Measurements from ENCODE around the gene ZFYVE21.

ZFYVE21 gene

GRCh38 chr14:103737432-103738045, 21.9 kb downstream of the ZFYVE21 start:
- no peak for DNase-seq (ENCODE audit: low read depth)

GRCh38 chr14:103738166-103738565, 22.6 kb downstream of the ZFYVE21 start:
- DNase-seq (ENCODE audit: low read depth), result no peak

GRCh38 chr14:103738701-103739451, 23.3 kb downstream of the ZFYVE21 start:
- no peak for DNase-seq (ENCODE audit: low read depth)

GRCh38 chr14:103739466-103739792, 23.8 kb downstream of the ZFYVE21 start:
- DNase-seq (ENCODE audit: low read depth), result no peak

GRCh38 chr14:103739793-103740501, 24.3 kb downstream of the ZFYVE21 start:
- DNase-seq (ENCODE audit: low read depth), result no peak

- no peak for DNase-seq (ENCODE audit: low read depth)
Measured at GRCh38 chr14:103740991-103741689, 25.5 kb downstream of the ZFYVE21 start.

GRCh38 chr14:103741876-103742275, 26.3 kb downstream of the ZFYVE21 start:
- DNase-seq (ENCODE audit: low read depth), result no peak

- DNase-seq (ENCODE audit: low read depth), result no peak
Measured at GRCh38 chr14:103742499-103743255, 27.1 kb downstream of the ZFYVE21 start.

- DNase-seq (ENCODE audit: low read depth), result no peak
Measured at GRCh38 chr14:103743691-103744090, 28.1 kb downstream of the ZFYVE21 start.

GRCh38 chr14:103744621-103745395, 29.2 kb downstream of the ZFYVE21 start:
- DNase-seq (ENCODE audit: low read depth), result no peak

- no peak for DNase-seq (ENCODE audit: low read depth)
Measured at GRCh38 chr14:103745424-103745823, 29.8 kb downstream of the ZFYVE21 start.

- DNase-seq (ENCODE audit: low read depth), result no peak
Measured at GRCh38 chr14:103746701-103747100, 31.1 kb downstream of the ZFYVE21 start.

- no peak for DNase-seq (ENCODE audit: low read depth)
Measured at GRCh38 chr14:103748534-103748857, 32.9 kb downstream of the ZFYVE21 start.

GRCh38 chr14:103749452-103749851, 33.8 kb downstream of the ZFYVE21 start:
- DNase-seq (ENCODE audit: low read depth), result no peak

GRCh38 chr14:103749860-103750259, 34.2 kb downstream of the ZFYVE21 start:
- no peak for DNase-seq (ENCODE audit: low read depth)

- no peak for DNase-seq (ENCODE audit: low read depth)
Measured at GRCh38 chr14:103753774-103754173, 38.2 kb downstream of the ZFYVE21 start.

- DNase-seq (ENCODE audit: low read depth), result no peak
Measured at GRCh38 chr14:103755060-103755459, 39.5 kb downstream of the ZFYVE21 start.

GRCh38 chr14:103758059-103758776, 42.6 kb downstream of the ZFYVE21 start:
- no peak for DNase-seq (ENCODE audit: low read depth)

GRCh38 chr14:103762036-103762435, 46.4 kb downstream of the ZFYVE21 start:
- DNase-seq (ENCODE audit: low read depth), result no peak

- DNase-seq (ENCODE audit: low read depth), result no peak
Measured at GRCh38 chr14:103762541-103762940, 46.9 kb downstream of the ZFYVE21 start.

All from activated T-helper 9 cell treated with anti-CD3 and anti-CD28 coated beads, Interleukin-2, amount 50 U/mL, for 16 hours (primary cell).